Measurements from ENCODE around the gene DOCK9.

DNA sequence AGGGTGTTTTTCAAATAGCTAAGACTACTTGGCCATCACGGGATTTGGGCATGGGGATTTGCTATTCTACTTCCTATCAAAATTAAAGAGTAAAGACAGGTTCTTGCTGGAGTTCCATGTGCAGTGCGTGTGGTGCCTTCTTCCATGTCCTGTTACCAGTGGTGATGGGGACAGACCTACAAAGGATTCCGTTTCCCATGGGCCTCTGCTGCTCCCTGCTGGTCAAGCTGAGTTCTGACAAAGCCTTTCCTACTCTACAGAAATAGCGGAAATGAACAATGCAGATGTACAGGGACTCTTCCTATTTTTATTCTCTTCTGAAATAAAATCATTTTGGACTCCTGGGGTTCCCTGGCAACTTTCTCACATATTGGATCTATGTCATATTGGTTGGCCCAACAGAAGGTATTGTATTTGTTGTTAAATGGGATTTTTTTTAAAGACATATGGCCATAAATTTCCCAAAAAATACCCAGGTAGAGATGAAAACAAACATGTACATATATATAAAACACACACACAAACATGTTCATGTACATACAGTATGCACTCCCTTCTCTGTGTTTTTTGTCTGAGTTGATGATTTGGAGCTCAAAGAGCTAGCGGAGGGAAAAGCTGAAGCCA is 134.9 kb downstream of the DOCK9 start:
- TF ChIP-seq EZH2 (IDR thresholded peaks at IDR 0.05; ENCODE audit: borderline replicate concordance, low read length): no peak
- TF ChIP-seq, protein P1, sequence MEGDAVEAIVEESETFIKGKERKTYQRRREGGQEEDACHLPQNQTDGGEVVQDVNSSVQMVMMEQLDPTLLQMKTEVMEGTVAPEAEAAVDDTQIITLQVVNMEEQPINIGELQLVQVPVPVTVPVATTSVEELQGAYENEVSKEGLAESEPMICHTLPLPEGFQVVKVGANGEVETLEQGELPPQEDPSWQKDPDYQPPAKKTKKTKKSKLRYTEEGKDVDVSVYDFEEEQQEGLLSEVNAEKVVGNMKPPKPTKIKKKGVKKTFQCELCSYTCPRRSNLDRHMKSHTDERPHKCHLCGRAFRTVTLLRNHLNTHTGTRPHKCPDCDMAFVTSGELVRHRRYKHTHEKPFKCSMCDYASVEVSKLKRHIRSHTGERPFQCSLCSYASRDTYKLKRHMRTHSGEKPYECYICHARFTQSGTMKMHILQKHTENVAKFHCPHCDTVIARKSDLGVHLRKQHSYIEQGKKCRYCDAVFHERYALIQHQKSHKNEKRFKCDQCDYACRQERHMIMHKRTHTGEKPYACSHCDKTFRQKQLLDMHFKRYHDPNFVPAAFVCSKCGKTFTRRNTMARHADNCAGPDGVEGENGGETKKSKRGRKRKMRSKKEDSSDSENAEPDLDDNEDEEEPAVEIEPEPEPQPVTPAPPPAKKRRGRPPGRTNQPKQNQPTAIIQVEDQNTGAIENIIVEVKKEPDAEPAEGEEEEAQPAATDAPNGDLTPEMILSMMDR (conservative IDR thresholded peaks at IDR 0.05 in 1 of 2, IDR thresholded peaks at IDR 0.05 in 1 of 2; ENCODE audit: extremely low read depth in 1 of 2, insufficient read depth in 1 of 2, low read depth in 1 of 2, low read length in 2 of 2): peak; percentile 88 to 91

All from mammary epithelial cell (primary cell).